ENCODE results near the gene CLIC1. TPM values are rescaled to one million over a fixed set of nuclear protein-coding genes. Genes with fewer than 3 reads are reported as not detected.

Gene CLIC1
- total and polyA plus RNA-seq, 12 donors, result 51.1 to 400 (median 87.9) TPM

DNA sequence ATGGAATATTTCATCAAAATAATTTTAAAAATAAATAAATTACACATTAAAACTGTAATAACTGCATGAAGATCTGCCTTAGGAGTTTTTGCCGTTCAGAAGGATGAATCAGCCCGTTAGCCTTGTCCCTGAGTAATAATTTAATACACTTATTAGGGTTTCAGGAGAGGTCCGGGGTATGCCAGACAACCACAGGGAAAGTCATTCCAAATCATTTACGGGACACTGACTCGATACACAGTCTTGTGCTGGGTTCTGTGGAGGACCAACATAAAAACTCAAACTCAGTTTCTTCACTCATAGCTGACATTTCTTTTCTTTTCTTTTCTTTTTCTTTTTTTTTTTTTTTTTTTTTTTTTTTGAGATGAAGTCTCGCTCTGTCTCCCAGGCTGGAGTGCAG is 30.4 kb downstream of the CLIC1 start:
- Histone ChIP-seq H3K4me3 (no peak overlapping the region), H3K36me3 (peaks cover 0 to 4% (median 0%) of the 10 kb centered on the region in 9 donors), H3K27ac (no peak overlapping the region), H3K9me3 (no peaks in the 10 kb centered on the region), H3K4me1 (peaks cover 11 to 24% (median 19%) of the 10 kb centered on the region in 9 donors), H3K27me3 (peaks cover 0 to 5% (median 0%) of the 10 kb centered on the region in 7 donors)
- 89 to 95% methylated on average over 6 of the region's 6 CpGs for WGBS, 2 donors
- TF ChIP-seq, protein P1, sequence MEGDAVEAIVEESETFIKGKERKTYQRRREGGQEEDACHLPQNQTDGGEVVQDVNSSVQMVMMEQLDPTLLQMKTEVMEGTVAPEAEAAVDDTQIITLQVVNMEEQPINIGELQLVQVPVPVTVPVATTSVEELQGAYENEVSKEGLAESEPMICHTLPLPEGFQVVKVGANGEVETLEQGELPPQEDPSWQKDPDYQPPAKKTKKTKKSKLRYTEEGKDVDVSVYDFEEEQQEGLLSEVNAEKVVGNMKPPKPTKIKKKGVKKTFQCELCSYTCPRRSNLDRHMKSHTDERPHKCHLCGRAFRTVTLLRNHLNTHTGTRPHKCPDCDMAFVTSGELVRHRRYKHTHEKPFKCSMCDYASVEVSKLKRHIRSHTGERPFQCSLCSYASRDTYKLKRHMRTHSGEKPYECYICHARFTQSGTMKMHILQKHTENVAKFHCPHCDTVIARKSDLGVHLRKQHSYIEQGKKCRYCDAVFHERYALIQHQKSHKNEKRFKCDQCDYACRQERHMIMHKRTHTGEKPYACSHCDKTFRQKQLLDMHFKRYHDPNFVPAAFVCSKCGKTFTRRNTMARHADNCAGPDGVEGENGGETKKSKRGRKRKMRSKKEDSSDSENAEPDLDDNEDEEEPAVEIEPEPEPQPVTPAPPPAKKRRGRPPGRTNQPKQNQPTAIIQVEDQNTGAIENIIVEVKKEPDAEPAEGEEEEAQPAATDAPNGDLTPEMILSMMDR (IDR thresholded peaks at IDR 0.05), result no peak
- ATAC-seq (no peak), DNase-seq (no peak)
- intact Hi-C loops (cut with DNase I), result no loop called here

- ATAC-seq (peak; percentile 98 to 99 (median 99)), DNase-seq (peak; percentile 99)
- 0 to 1% methylated on average over 53 to 54 of the region's 54 CpGs for WGBS, 2 donors
- Histone ChIP-seq H3K4me1 (peaks cover 11 to 32% (median 22%) of the 10 kb centered on the region in 9 donors), H3K27me3 (no peaks in the 10 kb centered on the region), H3K36me3 (peaks cover 0 to 33% (median 11%) of the 10 kb centered on the region in 9 donors), H3K4me3 (peak within 1 kb of the TSS; percentile 56 to 89 (median 78)), H3K27ac (peak within 1 kb of the TSS; percentile 91 to 99 (median 96)), H3K9me3 (no peaks in the 10 kb centered on the region)
- intact Hi-C loops (cut with DNase I), result no loop called here
- TF ChIP-seq, protein P1 (IDR thresholded peaks at IDR 0.05), result peak in 3 of 9 donors; percentile 12 to 28 (median 27)
These were observed 33.3 kb downstream of the CLIC1 start, which contains the start of gene ABHD16A for GRCh38 chr6:31702819-31703716. ABHD16A (minus strand) TSS chr6:31703324; CDS start chr6:31703281, 43 bp downstream.

- Histone ChIP-seq H3K36me3 (peaks cover 0 to 40% (median 12%) of the 10 kb centered on the region in 9 donors), H3K4me3 (peak overlapping the region; percentile 56 to 89 (median 78)), H3K4me1 (peaks cover 11 to 38% (median 22%) of the 10 kb centered on the region in 9 donors), H3K9me3 (no peaks in the 10 kb centered on the region), H3K27ac (peak overlapping the region; percentile 91 to 99 (median 96)), H3K27me3 (no peaks in the 10 kb centered on the region)
- 1% methylated on average over 10 of the region's 10 CpGs for WGBS, 2 donors
- TF ChIP-seq, protein P1 (IDR thresholded peaks at IDR 0.05), result no peak
- intact Hi-C loops (cut with DNase I), result no loop called here
- ATAC-seq, result peak; percentile 1 to 38 (median 19)
- DNase-seq, result no peak
These were observed 33.9 kb downstream of the CLIC1 start for GRCh38 chr6:31702405-31702818.

DNA sequence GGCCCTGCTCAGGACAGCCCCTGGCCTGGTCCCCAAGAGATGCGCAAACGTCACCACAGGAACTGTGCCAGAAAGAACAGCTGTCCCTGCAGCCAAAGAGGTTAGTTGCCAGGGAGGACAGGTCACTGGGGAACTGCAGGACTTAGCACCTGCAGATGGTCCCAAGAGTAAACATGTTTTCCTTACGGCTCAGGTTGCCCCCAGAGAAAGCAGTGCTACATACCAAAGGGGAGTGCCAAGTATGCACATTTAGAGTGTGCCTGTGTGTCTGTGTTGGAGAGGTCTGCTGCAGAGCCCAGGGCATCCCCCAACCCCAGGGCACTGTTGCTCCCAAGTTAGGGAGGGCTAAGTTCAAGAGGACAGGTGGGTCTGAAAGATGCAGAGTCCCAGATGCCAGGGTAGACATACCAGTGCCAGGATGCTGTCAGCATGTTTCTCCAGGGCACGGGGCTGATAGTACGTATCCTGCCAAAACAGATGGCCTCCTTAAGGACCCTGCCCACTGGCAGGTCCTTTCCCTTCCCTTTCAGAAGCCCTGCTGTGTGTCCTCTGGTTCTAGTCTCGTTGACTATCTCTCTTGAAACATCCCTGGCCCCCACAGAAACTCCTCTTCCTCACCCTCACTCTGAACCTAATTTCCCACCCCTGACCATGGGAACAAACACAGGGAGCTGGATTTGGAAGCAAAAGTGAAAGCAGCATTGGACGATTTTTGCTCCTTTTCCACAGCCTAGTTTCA is 34.5 kb downstream of the CLIC1 start:
- 16 to 18% methylated on average over 7 of the region's 7 CpGs for WGBS, 2 donors
- intact Hi-C loops (cut with DNase I), result loop anchor here in 1 of 10 donors (1.0 kb wide), 1 partner anchor 27 kb away; the partner anchor contains the start of gene DDAH2
- Histone ChIP-seq H3K27ac (peak overlapping the region in 9 of 10 donors; percentile 92 to 99 (median 97)), H3K9me3 (no peaks in the 10 kb centered on the region), H3K27me3 (no peaks in the 10 kb centered on the region), H3K4me3 (peak overlapping the region; percentile 56 to 89 (median 78)), H3K4me1 (peaks cover 11 to 41% (median 22%) of the 10 kb centered on the region in 9 donors), H3K36me3 (peaks cover 0 to 45% (median 14%) of the 10 kb centered on the region in 9 donors)
- DNase-seq, result peak; percentile 43 to 53
- TF ChIP-seq, protein P1 (IDR thresholded peaks at IDR 0.05), result no peak
- peak in 1 of 8 donors; percentile 2 for ATAC-seq

All from heart right ventricle (tissue), 16 donors.